HUES6 (cell line): ENCODE measurements around the gene TMBIM6.

Experiments used
- H3K27ac ChIP-seq: 2 replicates; pipeline ENCODE4 v1.7.0; 2013; ENCODE audit warnings: low read depth, mild to moderate bottlenecking, low read length, inconsistent platforms
- H3K27me3 ChIP-seq: 2 replicates; pipeline ENCODE4 v1.6.1; 2013; ENCODE audit warnings: low read length; ENCODE audit not compliant: control insufficient read depth, insufficient read depth
- H3K36me3 ChIP-seq: 2 replicates; pipeline ENCODE4 v1.6.1; 2013; ENCODE audit warnings: low read length; ENCODE audit not compliant: control insufficient read depth, insufficient read depth
- H3K4me1 ChIP-seq: 2 replicates; pipeline ENCODE4 v1.6.1; 2013; ENCODE audit warnings: low read length; ENCODE audit not compliant: control insufficient read depth, insufficient read depth
- H3K4me3 ChIP-seq: 2 replicates; pipeline ENCODE4 v1.5.1; 2013; ENCODE audit warnings: low read depth, low read length
- H3K9ac ChIP-seq: one replicate; pipeline ENCODE4 v1.6.1; 2013; ENCODE audit warnings: mild to moderate bottlenecking, low read length
- H3K9me3 ChIP-seq: 2 replicates; pipeline ENCODE4 v1.6.1; 2013; ENCODE audit warnings: low read depth, low read length; ENCODE audit not compliant: control insufficient read depth, insufficient read depth

The TMBIM6 gene

DNA sequence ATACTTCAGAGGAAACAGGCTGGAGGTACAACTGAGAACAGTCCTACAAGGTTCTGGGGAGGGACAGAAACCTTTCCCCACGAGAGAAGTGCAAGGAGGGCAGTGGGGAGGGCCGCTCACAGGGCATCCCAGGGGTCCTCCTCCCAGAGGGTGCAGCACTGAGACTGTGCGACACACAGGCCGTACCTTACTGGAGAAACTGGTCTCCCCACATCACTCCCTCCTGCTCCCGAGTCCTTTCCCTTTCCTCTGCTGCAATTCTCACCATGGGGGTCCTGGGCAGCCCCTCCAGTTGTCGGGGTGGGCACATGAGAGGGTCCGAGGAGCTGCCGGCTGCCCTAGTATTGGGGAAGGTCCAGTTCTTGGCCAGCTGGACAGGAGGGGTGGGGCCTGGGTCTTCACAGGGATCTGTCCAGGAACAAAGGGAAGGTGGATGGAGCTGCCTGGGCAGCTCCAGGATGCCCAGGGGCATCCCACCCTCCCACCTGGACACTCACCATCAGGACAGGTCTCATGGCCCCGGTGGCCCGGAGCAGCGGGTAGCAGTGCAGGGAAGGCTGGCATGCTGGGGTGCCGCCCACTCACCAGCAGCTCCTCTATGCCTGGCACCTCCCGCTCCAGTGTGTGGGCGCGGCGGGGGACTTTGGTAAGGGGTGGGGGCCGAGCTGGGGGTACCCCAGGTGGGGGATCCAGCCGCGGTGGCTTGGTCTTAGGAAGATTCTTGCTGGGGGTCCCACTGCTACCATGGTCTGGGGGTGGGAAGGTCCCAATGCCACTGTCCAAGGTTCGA lies 51.0 kb downstream of the TMBIM6 start:
- Histone ChIP-seq H3K36me3 (peaks cover 20% of the 10 kb centered on the region), H3K9ac (no peak overlapping the region), H3K4me1 (peaks cover 5% of the 10 kb centered on the region; the same call in 1 of the 2 replicates), H3K27ac (no peak overlapping the region), H3K9me3 (peaks cover 7% of the 10 kb centered on the region), H3K4me3 (no peak overlapping the region), H3K27me3 (no peaks in the 10 kb centered on the region)

DNA sequence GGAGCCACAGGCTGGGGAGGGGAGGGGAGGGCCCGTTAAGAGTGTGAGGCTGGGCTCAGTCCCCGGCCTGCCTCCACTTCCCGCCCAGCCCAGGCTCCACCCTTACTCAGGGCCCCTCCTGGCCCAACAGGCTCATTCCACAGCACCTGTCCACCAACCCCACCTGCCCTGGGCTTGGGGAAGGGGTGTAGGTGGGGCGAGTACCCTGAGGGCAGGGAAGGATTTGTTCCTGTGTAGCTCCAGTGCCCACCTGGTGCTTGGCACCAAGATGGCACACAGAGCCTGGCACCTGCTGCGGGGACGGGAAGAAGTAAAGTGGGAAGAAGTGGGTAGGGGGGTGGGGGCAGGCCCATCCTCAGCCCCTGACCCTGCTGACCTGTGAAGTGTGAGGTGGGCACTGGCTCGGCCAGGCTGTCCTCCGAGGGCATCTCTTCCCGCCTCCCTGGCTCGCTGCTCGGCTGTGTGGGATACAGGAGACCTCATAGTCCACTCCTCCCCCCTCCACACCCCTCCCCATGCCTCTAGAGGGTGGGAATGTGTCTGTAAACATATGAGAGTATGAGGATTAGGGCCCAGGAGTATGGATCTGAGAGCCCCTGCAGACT lies 51.7 kb downstream of the TMBIM6 start:
- peaks cover 27% of the 10 kb centered on the region for H3K36me3 ChIP-seq
- no peak overlapping the region for H3K27ac ChIP-seq
- H3K4me3 ChIP-seq: no peak overlapping the region
- peaks cover 5% of the 10 kb centered on the region; the same call in 1 of the 2 replicates for H3K4me1 ChIP-seq
- H3K9ac ChIP-seq: no peak overlapping the region
- H3K9me3 ChIP-seq: no peaks in the 10 kb centered on the region
- H3K27me3 ChIP-seq: no peaks in the 10 kb centered on the region

DNA sequence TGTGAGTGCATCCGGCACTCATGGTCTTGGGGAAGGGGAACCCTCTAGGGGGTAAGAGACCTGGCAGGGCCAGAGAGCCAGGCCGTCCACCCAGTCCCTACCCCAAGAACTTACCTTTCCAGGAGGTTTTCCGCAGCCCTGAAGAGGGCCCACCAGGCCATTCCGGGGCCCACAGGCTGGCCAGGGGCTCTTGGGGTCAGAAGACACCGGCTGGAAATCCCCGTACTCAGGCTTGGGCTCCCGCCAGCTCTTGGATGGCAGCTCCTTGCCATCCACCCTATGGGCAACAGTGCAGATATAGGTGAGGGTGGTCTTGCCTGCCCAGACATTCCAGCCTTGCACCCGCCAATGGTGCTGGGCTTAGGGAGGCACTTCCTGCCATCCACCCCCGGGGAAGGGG lies 52.3 kb downstream of the TMBIM6 start:
- Histone ChIP-seq H3K4me3 (no peak overlapping the region), H3K27ac (no peak overlapping the region), H3K4me1 (peaks cover 5% of the 10 kb centered on the region; the same call in 1 of the 2 replicates), H3K9me3 (no peaks in the 10 kb centered on the region), H3K27me3 (no peaks in the 10 kb centered on the region), H3K9ac (no peak overlapping the region), H3K36me3 (peaks cover 33% of the 10 kb centered on the region)

DNA sequence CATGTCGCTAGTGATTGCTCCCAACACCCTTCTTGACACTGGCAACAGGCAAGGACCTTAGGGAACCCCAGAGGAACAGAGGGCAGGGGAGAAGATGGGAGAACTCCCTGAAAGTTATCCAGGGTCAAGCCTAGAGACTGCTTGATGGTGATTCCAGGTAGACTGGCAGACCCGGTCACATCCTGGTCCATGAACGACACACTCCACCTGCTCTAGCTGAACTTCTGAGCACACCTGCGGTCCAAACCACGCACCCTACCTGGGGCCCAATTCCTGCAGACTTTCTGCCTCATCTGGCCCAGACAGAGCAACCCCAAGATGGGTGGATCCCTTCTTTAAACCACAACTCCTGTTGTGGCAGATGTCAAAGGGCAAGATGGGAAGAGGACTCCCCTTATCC lies 52.7 kb downstream of the TMBIM6 start:
- H3K9ac ChIP-seq: no peak overlapping the region
- peaks cover 36% of the 10 kb centered on the region for H3K36me3 ChIP-seq
- no peak overlapping the region for H3K4me3 ChIP-seq
- no peaks in the 10 kb centered on the region for H3K27me3 ChIP-seq
- H3K9me3 ChIP-seq: no peaks in the 10 kb centered on the region
- H3K4me1 ChIP-seq: peaks cover 5% of the 10 kb centered on the region; the same call in 1 of the 2 replicates
- H3K27ac ChIP-seq: no peak overlapping the region

DNA sequence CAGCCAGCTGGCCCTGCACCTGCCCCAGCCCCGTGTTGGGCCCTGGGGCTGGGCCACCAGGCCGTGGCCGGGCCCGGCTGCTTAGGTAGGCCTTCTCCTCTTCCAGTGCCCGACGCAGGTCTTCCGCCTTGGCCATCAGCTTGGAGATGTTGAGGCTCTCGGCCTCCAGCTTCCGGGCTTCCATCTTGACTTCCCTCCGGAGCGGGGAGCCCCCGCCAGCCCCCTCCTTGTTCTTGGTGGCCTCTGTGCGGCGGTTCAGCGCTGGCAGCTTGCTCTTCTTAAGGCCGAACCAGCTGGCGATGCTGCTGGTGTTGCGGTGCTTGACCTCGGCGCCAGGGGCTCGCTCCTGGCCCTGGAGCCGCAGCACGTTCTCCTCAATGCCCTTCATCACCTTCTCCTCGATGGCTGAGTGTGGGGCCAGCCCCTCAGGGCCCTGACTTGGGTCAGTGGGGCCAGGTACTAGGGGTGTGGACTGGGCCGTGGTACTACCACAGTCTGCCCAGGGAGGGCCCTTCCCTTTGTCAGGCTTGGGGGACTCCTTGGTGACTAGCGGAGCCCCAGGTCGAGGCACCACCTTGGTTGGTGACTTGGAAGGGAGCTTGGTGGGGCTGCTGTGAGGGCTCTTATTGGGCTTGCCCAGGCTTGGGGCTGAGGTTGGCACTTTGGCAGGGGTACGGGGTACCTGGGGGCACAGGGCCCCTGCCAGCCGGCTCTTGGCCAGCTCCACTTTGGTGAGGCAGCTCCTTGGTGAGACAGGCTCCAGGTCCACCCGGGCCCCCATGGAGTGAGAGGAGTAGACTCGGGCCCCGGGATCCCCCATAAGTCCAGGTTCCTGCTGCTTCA lies 53.7 kb downstream of the TMBIM6 start:
- no peak overlapping the region for H3K9ac ChIP-seq
- no peaks in the 10 kb centered on the region for H3K9me3 ChIP-seq
- peaks cover 40% of the 10 kb centered on the region for H3K36me3 ChIP-seq
- no peaks in the 10 kb centered on the region for H3K27me3 ChIP-seq
- H3K27ac ChIP-seq: no peak overlapping the region
- no peak overlapping the region for H3K4me3 ChIP-seq
- peaks cover 5% of the 10 kb centered on the region; the same call in 1 of the 2 replicates for H3K4me1 ChIP-seq

DNA sequence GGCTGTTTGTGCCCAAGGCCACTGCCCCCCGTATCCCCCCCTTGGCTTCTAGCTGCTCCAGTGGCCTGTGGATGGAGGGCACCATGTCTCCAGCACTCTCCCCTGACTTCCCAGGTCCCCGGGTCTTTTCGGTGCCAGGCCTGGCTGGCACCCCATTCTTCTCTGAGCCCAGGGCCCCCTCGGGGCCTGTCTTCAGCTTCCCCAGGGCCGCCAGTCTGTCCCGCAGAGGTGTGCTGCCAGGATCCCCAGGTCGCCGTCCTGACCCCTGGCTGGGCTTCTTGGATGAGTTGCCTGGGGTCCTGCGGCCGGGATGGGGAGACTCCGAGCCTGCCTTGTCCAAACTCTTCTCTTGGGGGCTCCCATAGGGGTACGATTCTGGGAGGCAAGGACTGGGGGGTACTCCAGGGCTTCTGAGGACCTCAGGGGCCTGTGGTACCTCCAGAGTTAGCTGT lies 54.3 kb downstream of the TMBIM6 start:
- no peak overlapping the region for H3K4me3 ChIP-seq
- H3K27me3 ChIP-seq: no peaks in the 10 kb centered on the region
- peaks cover 3% of the 10 kb centered on the region; the same call in 1 of the 2 replicates for H3K4me1 ChIP-seq
- H3K36me3 ChIP-seq: peaks cover 46% of the 10 kb centered on the region
- no peak overlapping the region for H3K9ac ChIP-seq
- no peaks in the 10 kb centered on the region for H3K9me3 ChIP-seq
- no peak overlapping the region for H3K27ac ChIP-seq

DNA sequence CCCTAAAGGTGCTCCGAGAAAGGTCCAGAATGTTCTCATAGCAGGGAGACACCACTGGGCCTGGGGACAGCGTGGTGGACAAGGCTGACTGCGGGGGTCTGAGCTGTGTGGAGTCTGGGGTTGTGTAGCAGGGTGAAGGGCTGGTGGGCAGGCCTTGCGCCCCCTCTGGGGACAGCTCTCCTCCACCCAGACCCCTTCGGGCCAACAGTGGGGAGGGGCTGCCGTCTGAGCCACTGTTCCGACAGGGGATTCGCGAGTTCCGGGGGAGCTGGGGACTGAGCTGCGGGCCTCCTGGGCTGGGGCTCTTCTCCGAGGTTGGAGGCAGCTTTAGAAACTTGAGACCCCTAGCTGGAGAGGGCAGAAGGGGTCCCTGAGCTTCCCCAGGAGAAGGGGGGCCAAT lies 54.8 kb downstream of the TMBIM6 start:
- H3K9ac ChIP-seq: no peak overlapping the region
- peaks cover 51% of the 10 kb centered on the region for H3K36me3 ChIP-seq
- H3K27ac ChIP-seq: no peak overlapping the region
- H3K9me3 ChIP-seq: no peaks in the 10 kb centered on the region
- no peaks in the 10 kb centered on the region for H3K27me3 ChIP-seq
- no peak overlapping the region for H3K4me3 ChIP-seq
- H3K4me1 ChIP-seq: no peaks in the 10 kb centered on the region

DNA sequence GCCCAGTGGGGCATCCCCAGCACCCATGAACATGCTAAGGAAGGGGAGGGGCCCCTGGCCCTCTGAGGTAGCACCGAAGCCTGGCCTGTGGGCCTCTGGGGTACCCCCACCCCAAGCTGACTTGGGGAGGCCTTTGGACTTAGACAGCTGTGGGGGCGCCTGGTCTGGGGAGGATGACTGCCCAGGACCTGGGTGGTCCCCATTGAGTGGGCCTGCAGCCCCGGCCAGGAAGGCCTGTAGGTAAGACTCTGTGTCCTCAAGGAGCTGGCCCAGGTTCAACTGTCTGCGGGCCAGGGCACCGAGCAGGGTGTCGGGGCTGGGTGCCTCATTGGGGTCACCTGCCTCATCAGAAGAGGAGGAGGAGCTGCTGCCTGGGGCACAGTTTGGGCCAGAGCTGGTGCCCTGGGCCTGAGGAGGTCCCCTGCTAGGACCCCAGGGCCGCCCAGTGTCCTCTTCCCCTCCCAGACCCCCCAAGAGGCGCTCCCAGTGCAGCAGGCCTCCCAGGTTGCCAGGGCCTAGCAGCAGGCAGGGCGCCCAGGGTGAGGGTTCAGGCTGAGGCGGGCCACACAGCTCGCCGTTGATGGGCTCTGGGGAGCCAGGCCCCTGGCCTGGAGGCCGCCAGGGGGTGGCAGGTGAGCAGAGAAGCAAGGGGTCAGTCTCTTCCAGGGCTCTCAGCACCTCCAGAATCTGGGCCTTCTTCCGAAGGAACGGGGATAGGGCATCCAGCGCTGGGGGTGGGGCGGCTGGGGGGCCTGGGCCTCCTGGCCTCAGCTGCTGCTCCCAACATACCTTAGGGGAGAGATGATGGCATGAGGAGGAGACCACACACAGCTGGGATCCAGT lies 55.5 kb downstream of the TMBIM6 start:
- no peak overlapping the region for H3K4me3 ChIP-seq
- no peaks in the 10 kb centered on the region for H3K9me3 ChIP-seq
- no peaks in the 10 kb centered on the region for H3K4me1 ChIP-seq
- no peaks in the 10 kb centered on the region for H3K27me3 ChIP-seq
- H3K36me3 ChIP-seq: peaks cover 53% of the 10 kb centered on the region
- H3K9ac ChIP-seq: no peak overlapping the region
- no peak overlapping the region for H3K27ac ChIP-seq

DNA sequence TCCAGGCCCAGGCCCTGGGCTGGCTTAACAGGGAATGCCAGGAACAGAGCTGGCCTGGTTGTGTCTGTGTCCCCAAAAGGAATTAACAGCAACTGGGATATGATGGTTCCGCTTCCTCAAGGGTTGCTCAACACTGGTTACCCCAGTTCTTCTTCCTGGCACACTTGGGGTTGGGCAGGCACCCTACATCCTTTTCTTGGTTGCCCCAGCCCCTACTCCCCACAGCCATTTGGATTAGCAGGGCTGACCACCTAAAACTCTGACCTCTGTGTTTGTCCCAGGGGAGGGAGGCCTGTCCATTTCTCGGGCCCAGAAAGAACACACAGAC lies 56.1 kb downstream of the TMBIM6 start:
- Histone ChIP-seq H3K36me3 (peaks cover 49% of the 10 kb centered on the region), H3K27me3 (no peaks in the 10 kb centered on the region)

DNA sequence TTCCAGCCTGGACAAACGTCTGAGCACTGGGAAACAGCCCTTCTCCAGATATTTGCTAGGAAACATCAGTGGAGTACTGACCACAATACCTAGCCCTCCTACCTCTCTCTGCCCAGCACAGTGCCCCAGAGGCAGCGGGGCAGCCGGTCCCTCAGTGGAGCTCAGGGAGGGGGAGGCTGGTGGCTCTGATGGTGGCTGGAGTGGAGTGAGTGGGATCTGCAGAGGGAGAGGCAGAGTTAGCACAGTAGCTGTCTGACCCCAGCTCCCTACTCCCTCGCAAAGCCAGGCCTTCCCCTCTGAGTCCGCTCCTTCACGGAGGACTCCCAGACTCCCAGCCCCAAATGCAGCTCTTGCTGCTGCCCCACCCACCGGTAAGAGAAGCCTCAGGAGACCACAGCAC lies 56.9 kb downstream of the TMBIM6 start:
- Histone ChIP-seq H3K4me1 (no peaks in the 10 kb centered on the region), H3K9me3 (no peaks in the 10 kb centered on the region), H3K4me3 (no peak overlapping the region), H3K36me3 (peaks cover 57% of the 10 kb centered on the region), H3K9ac (no peak overlapping the region), H3K27ac (no peak overlapping the region), H3K27me3 (no peaks in the 10 kb centered on the region)

More for the DNA sequence above, 56.1 kb downstream of the TMBIM6 start:
- Histone ChIP-seq H3K27ac (no peak overlapping the region), H3K4me3 (no peak overlapping the region), H3K9me3 (no peaks in the 10 kb centered on the region), H3K4me1 (no peaks in the 10 kb centered on the region), H3K9ac (no peak overlapping the region)
